Neutrophil (primary cell): ENCODE data around the gene TMEM51.
"Not testable (repeated sequence)": the region's sequence is repeated elsewhere in the genome, so short reads cannot be mapped to it uniquely, and the experiment has no call there.

ENCODE experiments used
- H3K27ac ChIP-seq: fragments of 200-600 bp; sonication (generic); 2 replicates; pipeline ENCODE4 v1.5.1; 2016; ENCODE audit warnings: mild to moderate bottlenecking, moderate library complexity
- H3K27me3 ChIP-seq: fragments of 200-600 bp; sonication (generic); 2 replicates; pipeline ENCODE4 v1.6.0; 2016; ENCODE audit warnings: mild to moderate bottlenecking
- H3K36me3 ChIP-seq: fragments of 200-600 bp; sonication (generic); 2 replicates; pipeline ENCODE4 v1.5.1; 2017
- H3K4me1 ChIP-seq, 2 experiments: fragments of 200-600 bp in 1 of 2; sonication (generic) in 1 of 2; 1 replicate in 1 of 2; 2 replicates in 1 of 2; pipeline versions ENCODE4 v1.5.1 to v1.6.1; 2013 to 2016; ENCODE audit warnings: low read depth in 1 of 2, low read length in 1 of 2, mild to moderate bottlenecking in 1 of 2, moderate library complexity in 1 of 2; ENCODE audit not compliant: control insufficient read depth in 1 of 2, insufficient read depth in 1 of 2
- H3K4me3 ChIP-seq, 2 experiments: fragments of 200-600 bp in 1 of 2; sonication (generic) in 1 of 2; 1 replicate in 1 of 2; 2 replicates in 1 of 2; pipeline ENCODE4 v1.5.1; 2013 to 2016; ENCODE audit warnings: low read depth in 1 of 2, low read length in 1 of 2, mild to moderate bottlenecking in 1 of 2, moderate library complexity in 1 of 2
- H3K9me3 ChIP-seq: fragments of 200-600 bp; sonication (generic); 2 replicates; pipeline ENCODE4 v1.5.1; 2016
- TF ChIP-seq, protein P1 (sequence below): fragments of 200-600 bp; sonication (generic); IDR thresholded peaks from 2 replicates; pipeline ENCODE4 v1.5.1; 2016; ENCODE audit warnings: antibody characterized with exemption

Gene TMEM51

DNA sequence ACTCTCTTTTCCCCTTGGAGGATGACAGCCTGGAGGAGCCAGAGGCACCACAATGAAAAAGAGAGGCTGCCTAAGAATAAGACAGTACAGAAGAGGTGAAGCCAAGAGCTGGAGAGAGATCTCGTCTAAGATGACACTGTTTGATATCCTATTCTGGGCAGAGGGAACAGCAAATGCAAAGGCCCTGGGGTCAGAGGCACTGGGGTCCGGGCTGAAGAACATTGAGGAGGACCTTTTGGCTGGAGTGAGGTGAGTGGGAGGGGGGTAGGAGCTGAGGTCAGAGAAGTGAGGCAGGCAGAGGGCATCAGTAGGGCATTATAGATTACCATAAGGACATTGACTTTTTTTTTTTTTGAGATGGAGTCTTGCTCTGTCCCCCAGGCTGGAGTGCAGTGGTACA, 19.3 kb upstream of the TMEM51 start:
- H3K27ac ChIP-seq, result no peak overlapping the region
- H3K27me3 ChIP-seq, result peaks cover 37% of the 10 kb centered on the region
- H3K9me3 ChIP-seq, result no peaks in the 10 kb centered on the region
- TF ChIP-seq, protein P1, sequence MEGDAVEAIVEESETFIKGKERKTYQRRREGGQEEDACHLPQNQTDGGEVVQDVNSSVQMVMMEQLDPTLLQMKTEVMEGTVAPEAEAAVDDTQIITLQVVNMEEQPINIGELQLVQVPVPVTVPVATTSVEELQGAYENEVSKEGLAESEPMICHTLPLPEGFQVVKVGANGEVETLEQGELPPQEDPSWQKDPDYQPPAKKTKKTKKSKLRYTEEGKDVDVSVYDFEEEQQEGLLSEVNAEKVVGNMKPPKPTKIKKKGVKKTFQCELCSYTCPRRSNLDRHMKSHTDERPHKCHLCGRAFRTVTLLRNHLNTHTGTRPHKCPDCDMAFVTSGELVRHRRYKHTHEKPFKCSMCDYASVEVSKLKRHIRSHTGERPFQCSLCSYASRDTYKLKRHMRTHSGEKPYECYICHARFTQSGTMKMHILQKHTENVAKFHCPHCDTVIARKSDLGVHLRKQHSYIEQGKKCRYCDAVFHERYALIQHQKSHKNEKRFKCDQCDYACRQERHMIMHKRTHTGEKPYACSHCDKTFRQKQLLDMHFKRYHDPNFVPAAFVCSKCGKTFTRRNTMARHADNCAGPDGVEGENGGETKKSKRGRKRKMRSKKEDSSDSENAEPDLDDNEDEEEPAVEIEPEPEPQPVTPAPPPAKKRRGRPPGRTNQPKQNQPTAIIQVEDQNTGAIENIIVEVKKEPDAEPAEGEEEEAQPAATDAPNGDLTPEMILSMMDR, result no peak
- H3K4me1 ChIP-seq, result no peaks in the 10 kb centered on the region
- H3K4me3 ChIP-seq, result no peak overlapping the region
- no peaks in the 10 kb centered on the region for H3K36me3 ChIP-seq

DNA sequence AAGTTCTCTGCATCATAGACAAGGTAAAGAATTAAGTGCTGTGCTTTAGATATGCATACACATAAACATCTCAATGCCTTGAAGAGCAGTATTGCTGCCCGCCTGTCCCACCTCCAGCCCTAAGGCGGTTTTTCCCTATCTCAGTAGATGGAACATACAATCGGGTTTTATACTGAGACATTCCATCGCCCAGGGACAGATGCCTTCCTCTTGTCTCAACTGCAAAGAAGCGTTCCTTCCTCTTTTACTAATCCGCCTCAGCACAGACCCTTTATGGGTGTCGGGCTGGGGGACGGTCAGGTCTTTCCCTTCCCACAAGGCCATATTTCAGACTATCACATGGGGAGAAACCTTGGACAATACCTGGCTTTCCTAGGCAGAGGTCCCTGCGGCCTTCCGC, 17.9 kb upstream of the TMEM51 start:
- not testable (repeated sequence) for H3K9me3 ChIP-seq, H3K4me1 ChIP-seq, H3K4me3 ChIP-seq, H3K36me3 ChIP-seq, H3K27ac ChIP-seq
- peaks cover 39% of the 10 kb centered on the region for H3K27me3 ChIP-seq

DNA sequence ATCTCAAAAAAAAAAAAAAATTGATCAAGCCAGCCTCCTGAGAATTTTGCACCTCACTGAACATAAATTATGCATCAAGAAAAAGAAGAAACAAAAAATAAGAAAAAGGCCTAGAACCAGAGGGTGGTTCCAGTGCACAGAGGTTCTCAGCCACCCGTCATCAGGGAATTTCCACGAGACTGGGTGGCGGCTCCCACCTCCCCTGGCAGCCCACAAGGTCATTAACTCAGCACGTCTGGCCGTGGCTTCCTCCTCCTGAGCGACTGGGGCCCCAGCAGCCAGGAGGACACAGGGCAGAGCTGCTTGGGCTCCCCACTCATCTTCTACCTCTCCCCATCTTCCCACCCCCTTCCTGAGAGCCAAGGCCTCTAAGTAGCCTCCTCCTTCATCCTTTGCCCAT, 15.7 kb upstream of the TMEM51 start:
- Histone ChIP-seq H3K36me3 (no peaks in the 10 kb centered on the region), H3K27ac (no peak overlapping the region)
- TF ChIP-seq, protein P1, result no peak

DNA sequence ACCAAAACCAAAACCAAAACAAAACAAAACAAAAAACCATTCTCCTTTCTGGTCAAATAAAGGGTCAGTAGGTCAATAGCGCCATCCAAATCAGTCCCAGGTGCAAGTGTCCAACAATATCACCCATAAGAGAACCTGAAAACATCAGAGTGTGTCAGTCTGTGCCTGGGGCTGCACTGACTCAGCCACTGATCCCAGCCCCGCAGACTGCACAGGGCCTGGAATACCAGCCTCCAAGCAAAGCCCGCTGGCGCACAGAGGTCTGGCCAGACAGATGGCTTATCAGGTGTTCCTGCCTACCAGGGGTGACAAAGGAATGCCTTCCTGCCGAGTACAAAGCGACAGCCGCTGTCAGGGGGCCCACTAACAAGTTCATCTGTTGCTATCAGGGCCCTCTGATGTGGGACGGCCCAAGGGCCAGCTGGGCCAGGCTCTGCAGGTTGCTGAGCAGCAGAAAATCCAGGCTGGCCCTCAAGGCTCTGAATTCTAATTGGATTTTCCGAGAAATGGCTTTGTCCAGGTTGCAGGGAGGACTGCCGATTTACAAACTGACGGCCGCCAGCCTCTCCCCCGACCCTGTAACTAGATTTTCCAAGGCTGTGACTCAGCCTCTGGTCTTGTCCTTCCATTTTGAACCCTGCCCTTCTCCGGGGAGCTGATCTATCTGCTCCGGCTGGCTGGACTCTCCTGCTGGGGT, 13.7 kb upstream of the TMEM51 start:
- no peaks in the 10 kb centered on the region for H3K4me1 ChIP-seq
- H3K4me3 ChIP-seq, result no peak overlapping the region
- TF ChIP-seq, protein P1, result no peak
- H3K27me3 ChIP-seq, result peaks cover 54% of the 10 kb centered on the region
- no peaks in the 10 kb centered on the region for H3K9me3 ChIP-seq
- no peaks in the 10 kb centered on the region for H3K36me3 ChIP-seq
- no peak overlapping the region for H3K27ac ChIP-seq

More for the DNA sequence above, 15.7 kb upstream of the TMEM51 start:
- Histone ChIP-seq H3K9me3 (no peaks in the 10 kb centered on the region), H3K4me3 (no peak overlapping the region), H3K27me3 (peaks cover 60% of the 10 kb centered on the region), H3K4me1 (no peaks in the 10 kb centered on the region)

DNA sequence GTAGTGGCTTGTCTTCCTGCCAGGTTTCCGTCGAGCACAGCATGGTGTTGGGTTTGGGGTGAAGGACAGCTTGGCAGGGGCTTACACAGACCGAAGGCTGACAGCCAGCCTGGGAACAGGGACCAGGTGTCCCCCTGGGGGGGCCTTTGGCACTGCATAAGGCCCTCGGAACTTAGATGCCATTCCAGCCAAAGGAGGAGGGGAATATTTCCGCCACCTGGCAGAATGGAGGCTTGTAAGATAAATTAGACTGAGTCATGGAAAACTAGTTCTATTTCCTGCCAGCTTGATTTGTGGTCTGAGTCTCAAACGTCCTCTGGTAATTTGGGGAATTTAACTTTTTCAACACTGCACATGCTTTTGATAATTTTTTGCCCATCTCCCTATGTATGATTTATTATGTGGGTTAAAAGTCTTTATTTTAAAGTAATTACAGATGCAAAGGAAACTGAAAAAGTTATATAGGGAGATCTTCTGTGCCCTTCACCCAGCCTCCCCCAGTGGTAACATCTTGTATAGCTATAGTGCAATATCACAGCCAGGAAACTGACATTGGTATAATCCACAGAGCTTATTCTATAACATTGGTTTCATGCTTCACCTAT, 11.5 kb upstream of the TMEM51 start:
- H3K4me3 ChIP-seq, result no peak overlapping the region
- H3K9me3 ChIP-seq, result no peaks in the 10 kb centered on the region
- TF ChIP-seq, protein P1, result no peak
- H3K36me3 ChIP-seq, result no peaks in the 10 kb centered on the region
- no peaks in the 10 kb centered on the region for H3K4me1 ChIP-seq
- no peak overlapping the region for H3K27ac ChIP-seq
- peaks cover 32% of the 10 kb centered on the region for H3K27me3 ChIP-seq

DNA sequence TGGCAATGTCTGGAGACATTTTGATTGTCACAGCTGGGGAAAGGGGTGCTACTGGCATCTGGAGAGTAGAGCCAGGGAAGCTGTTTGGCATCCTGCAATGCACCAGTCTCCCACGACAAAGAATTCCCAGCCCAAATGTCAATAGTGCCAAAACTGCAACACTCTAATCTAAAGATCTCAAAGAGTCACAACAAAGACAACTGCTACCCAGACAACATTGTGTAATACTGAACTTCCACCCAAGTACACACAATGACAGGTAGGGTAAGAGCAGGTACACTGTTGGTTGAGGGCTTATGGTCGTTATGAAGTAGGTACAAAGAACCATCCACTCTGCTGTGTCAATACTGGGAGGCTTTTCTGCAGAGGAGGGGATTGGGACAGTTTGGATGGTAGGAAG, 8.2 kb upstream of the TMEM51 start:
- no peaks in the 10 kb centered on the region for H3K9me3 ChIP-seq
- no peaks in the 10 kb centered on the region for H3K36me3 ChIP-seq
- H3K27ac ChIP-seq, result no peak overlapping the region
- peaks cover 46% of the 10 kb centered on the region for H3K27me3 ChIP-seq
- H3K4me3 ChIP-seq, result no peak overlapping the region
- no peaks in the 10 kb centered on the region for H3K4me1 ChIP-seq
- TF ChIP-seq, protein P1, result no peak
